H9 (cell line): ENCODE measurements around the gene HHIPL2. TPM values are rescaled to one million over a fixed set of nuclear protein-coding genes. Genes with fewer than 3 reads are reported as not detected.

Experiments
- DNase-seq: peaks from one replicate; pipeline ENCODE4 v3.0.0-alpha.2; 2017
- H2AFZ ChIP-seq: one replicate; pipeline ENCODE4 v1.6.1; 2013; ENCODE audit warnings: mild to moderate bottlenecking, low read length, control low read depth, moderate library complexity
- H2AK5ac ChIP-seq: 2 replicates; pipeline ENCODE4 v1.6.1; 2013; ENCODE audit warnings: low read length, control low read depth, mixed read lengths; ENCODE audit not compliant: insufficient read length
- H2BK120ac ChIP-seq: one replicate; pipeline ENCODE4 v1.6.1; 2013; ENCODE audit warnings: low read depth, mild to moderate bottlenecking, low read length, control low read depth, inconsistent platforms; ENCODE audit not compliant: poor library complexity, severe bottlenecking
- H2BK12ac ChIP-seq: 2 replicates; pipeline ENCODE4 v1.6.1; 2013; ENCODE audit warnings: low read length, control low read depth, mixed read lengths, low read depth; ENCODE audit not compliant: insufficient read length
- H2BK15ac ChIP-seq: 2 replicates; pipeline ENCODE4 v1.6.1; 2013; ENCODE audit warnings: low read depth, low read length, control low read depth
- H2BK20ac ChIP-seq: one replicate; pipeline ENCODE4 v1.6.1; 2013; ENCODE audit warnings: low read depth, mild to moderate bottlenecking, low read length, control low read depth, inconsistent platforms; ENCODE audit not compliant: poor library complexity, severe bottlenecking
- H2BK5ac ChIP-seq: 2 replicates; pipeline ENCODE4 v1.6.1; 2013; ENCODE audit warnings: low read length, control low read depth, mixed read lengths; ENCODE audit not compliant: insufficient read length
- H3K14ac ChIP-seq: 2 replicates; pipeline ENCODE4 v1.6.1; 2013; ENCODE audit warnings: low read length, control low read depth; ENCODE audit not compliant: insufficient read depth
- H3K18ac ChIP-seq: 2 replicates; pipeline ENCODE4 v1.6.1; 2013; ENCODE audit warnings: low read depth, mild to moderate bottlenecking, mixed read lengths, low read length, control low read depth; ENCODE audit not compliant: insufficient read length
- H3K23ac ChIP-seq: 2 replicates; pipeline ENCODE4 v1.6.1; 2013; ENCODE audit warnings: low read length, control low read depth, mixed read lengths, low read depth; ENCODE audit not compliant: insufficient read length
- H3K23me2 ChIP-seq: 2 replicates; pipeline ENCODE4 v1.6.1; 2013; ENCODE audit warnings: low read depth, mild to moderate bottlenecking, mixed read lengths, low read length, control low read depth; ENCODE audit not compliant: insufficient read length, poor library complexity, severe bottlenecking
- H3K27ac ChIP-seq: 2 replicates; pipeline ENCODE4 v1.5.1; 2013; ENCODE audit warnings: low read length, control low read depth, mixed read lengths, low read depth; ENCODE audit not compliant: insufficient read length
- H3K27me3 ChIP-seq: 2 replicates; pipeline ENCODE4 v1.6.1; 2013; ENCODE audit warnings: low read length, control low read depth, inconsistent platforms; ENCODE audit not compliant: insufficient read depth
- H3K4ac ChIP-seq: 2 replicates; pipeline ENCODE4 v1.6.1; 2013; ENCODE audit warnings: low read depth, mild to moderate bottlenecking, control low read depth, inconsistent platforms, low read length, moderate library complexity
- H3K4me1 ChIP-seq: 2 replicates; pipeline ENCODE4 v1.6.1; 2013; ENCODE audit warnings: low read length, control low read depth, inconsistent platforms; ENCODE audit not compliant: insufficient read depth
- H3K4me2 ChIP-seq: 2 replicates; pipeline ENCODE4 v1.6.1; 2013; ENCODE audit warnings: low read length, control low read depth, mixed read lengths; ENCODE audit not compliant: insufficient read length, insufficient read depth
- H3K56ac ChIP-seq: 2 replicates; pipeline ENCODE4 v1.6.1; 2013; ENCODE audit warnings: low read depth, mild to moderate bottlenecking, mixed read lengths, low read length, control low read depth; ENCODE audit not compliant: insufficient read length
- H3K79me1 ChIP-seq: 2 replicates; pipeline ENCODE4 v1.6.1; 2013; ENCODE audit warnings: low read depth, mild to moderate bottlenecking, moderate library complexity, low read length, control low read depth, inconsistent platforms; ENCODE audit not compliant: insufficient read depth, poor library complexity, severe bottlenecking
- H3K79me2 ChIP-seq: 2 replicates; pipeline ENCODE4 v1.6.1; 2013; ENCODE audit warnings: low read length, control low read depth, inconsistent platforms; ENCODE audit not compliant: insufficient read depth
- H3K9ac ChIP-seq: 2 replicates; pipeline ENCODE4 v1.6.1; 2013; ENCODE audit warnings: low read length, control low read depth, mixed read lengths; ENCODE audit not compliant: insufficient read length; ENCODE audit errors: extremely low read depth
- H3K9me3 ChIP-seq: one replicate; pipeline ENCODE4 v1.6.1; 2013; ENCODE audit warnings: low read depth, low read length, inconsistent platforms; ENCODE audit not compliant: control insufficient read depth
- H3T11ph ChIP-seq: one replicate; pipeline ENCODE4 v1.6.1; 2013; ENCODE audit warnings: mild to moderate bottlenecking, low read length, control low read depth, inconsistent platforms
- H4K20me1 ChIP-seq: one replicate; pipeline ENCODE4 v1.6.1; 2013; ENCODE audit not compliant: control insufficient read depth, insufficient read length, insufficient read depth
- H4K5ac ChIP-seq: 2 replicates; pipeline ENCODE4 v1.6.1; 2013; ENCODE audit warnings: low read depth, mild to moderate bottlenecking, mixed read lengths, low read length, control low read depth; ENCODE audit not compliant: insufficient read length
- H4K8ac ChIP-seq: replicated peaks from 2 replicates; pipeline ENCODE4 v1.6.1; 2013; ENCODE audit warnings: low read length, control low read depth, mixed read lengths, low read depth; ENCODE audit not compliant: insufficient read length
- H4K91ac ChIP-seq: 2 replicates; pipeline ENCODE4 v1.6.1; 2013; ENCODE audit warnings: low read depth, mild to moderate bottlenecking, moderate library complexity, mixed read lengths, low read length, control low read depth; ENCODE audit not compliant: insufficient read length
- H3K27ac Mint-ChIP-seq, 3 experiments: 2 replicates in 2 of 3; 3 replicates in 1 of 3; pipeline ENCODE4 v1.8.0; 2020 to 2021; ENCODE audit warnings: mixed read lengths in 3 of 3, mild to moderate bottlenecking in 1 of 3, moderate library complexity in 1 of 3
- H3K27me3 Mint-ChIP-seq: 2 replicates; pipeline ENCODE4 v1.8.0; 2021; ENCODE audit warnings: low read depth, mild to moderate bottlenecking, moderate library complexity, mixed read lengths
- H3K36me3 Mint-ChIP-seq, 3 experiments: 2 replicates in 2 of 3; 3 replicates in 1 of 3; pipeline ENCODE4 v1.8.0; 2020 to 2021; ENCODE audit warnings: low read depth in 3 of 3, mixed read lengths in 3 of 3; ENCODE audit not compliant: insufficient read depth in 1 of 3
- H3K4me1 Mint-ChIP-seq, 2 experiments: 2 replicates each; pipeline ENCODE4 v1.8.0; 2020; ENCODE audit warnings: mixed read lengths in 2 of 2
- H3K4me3 Mint-ChIP-seq, 2 experiments: 2 replicates in 1 of 2; 3 replicates in 1 of 2; pipeline ENCODE4 v1.8.0; 2020 to 2021; ENCODE audit warnings: mild to moderate bottlenecking in 2 of 2, mixed read lengths in 2 of 2, moderate library complexity in 1 of 2
- H3K9me3 Mint-ChIP-seq, 2 experiments: 2 replicates in 1 of 2; 3 replicates in 1 of 2; pipeline ENCODE4 v1.8.0; 2020; ENCODE audit warnings: mild to moderate bottlenecking in 2 of 2, mixed read lengths in 2 of 2, moderate library complexity in 1 of 2
- WGBS: extraction: QIAGEN DNeasy Blood & Tissue Kit; methylation state at CpG from one replicate; pipeline ENCODE4 v1.1.7; 2013; ENCODE audit warnings: missing lambda C conversion rate, low lambda C conversion rate, mixed read lengths; ENCODE audit not compliant: insufficient read length; ENCODE audit errors: extremely low coverage; 5-methylcytosine and 5-hydroxymethylcytosine counted together
- total RNA-seq: library from RNA; stranded (reverse); gene quantifications from 2 replicates; pipeline ENCODE4 v1.2.1, GENCODE V29; 2021
- TF ChIP-seq, protein P1 (sequence below): fragments of 200-600 bp; sonication (generic); conservative IDR thresholded peaks from 3 replicates; pipeline ENCODE4 v1.8.0; 2021; ENCODE audit warnings: antibody characterized with exemption, mild to moderate bottlenecking

Gene HHIPL2
- total RNA-seq, 1 experiment from 2014 or later = 0.39 TPM

GRCh38 chr1:222592171-222592570 is 44.3 kb upstream of the HHIPL2 start:
- no CpG with 5 or more reads among the region's 3 CpGs for WGBS
- no peak overlapping the region for H3K27ac ChIP-seq

More at GRCh38 chr1:222592171-222592570, 44.3 kb upstream of the HHIPL2 start:
- Histone ChIP-seq H3K23ac (no peak overlapping the region), H3K56ac (no peak overlapping the region), H4K91ac (no peak overlapping the region), H2BK15ac (no peak overlapping the region), H3K14ac (no peak overlapping the region), H3K18ac (no peak overlapping the region), H4K20me1 (no peaks in the 10 kb centered on the region), H2BK20ac (no peak overlapping the region), H4K8ac (no peak overlapping the region), H2AFZ (no peak overlapping the region), H2BK12ac (no peak overlapping the region), H3K79me2 (peaks cover 3% of the 10 kb centered on the region; the same call in 1 of the 2 replicates), H3K4me1 (no peaks in the 10 kb centered on the region), H3K23me2 (peaks cover 7% of the 10 kb centered on the region), H3K9me3 (no peaks in the 10 kb centered on the region), H3T11ph (no peak overlapping the region), H3K4me2 (no peak overlapping the region), H3K9ac (no peak overlapping the region), H2BK5ac (no peak overlapping the region), H3K27me3 (no peaks in the 10 kb centered on the region), H3K79me1 (peaks cover 2% of the 10 kb centered on the region), H3K4ac (no peak overlapping the region), H2AK5ac (no peak overlapping the region), H4K5ac (no peak overlapping the region), H2BK120ac (no peak overlapping the region)
- H3K4me3 Mint-ChIP-seq = no peak overlapping the region
- no peak overlapping the region for H3K27ac Mint-ChIP-seq
- H3K4me1 Mint-ChIP-seq = peaks cover 12 to 15% of the 10 kb centered on the region in 2 experiments
- no peaks in the 10 kb centered on the region for H3K9me3 Mint-ChIP-seq
- H3K36me3 Mint-ChIP-seq = peaks cover 2 to 13% (median 10%) of the 10 kb centered on the region in 3 experiments; a peak in 5 of 7 replicates
- H3K27me3 Mint-ChIP-seq = peaks cover 7% of the 10 kb centered on the region
- DNase-seq = no peak
- TF ChIP-seq, protein P1, sequence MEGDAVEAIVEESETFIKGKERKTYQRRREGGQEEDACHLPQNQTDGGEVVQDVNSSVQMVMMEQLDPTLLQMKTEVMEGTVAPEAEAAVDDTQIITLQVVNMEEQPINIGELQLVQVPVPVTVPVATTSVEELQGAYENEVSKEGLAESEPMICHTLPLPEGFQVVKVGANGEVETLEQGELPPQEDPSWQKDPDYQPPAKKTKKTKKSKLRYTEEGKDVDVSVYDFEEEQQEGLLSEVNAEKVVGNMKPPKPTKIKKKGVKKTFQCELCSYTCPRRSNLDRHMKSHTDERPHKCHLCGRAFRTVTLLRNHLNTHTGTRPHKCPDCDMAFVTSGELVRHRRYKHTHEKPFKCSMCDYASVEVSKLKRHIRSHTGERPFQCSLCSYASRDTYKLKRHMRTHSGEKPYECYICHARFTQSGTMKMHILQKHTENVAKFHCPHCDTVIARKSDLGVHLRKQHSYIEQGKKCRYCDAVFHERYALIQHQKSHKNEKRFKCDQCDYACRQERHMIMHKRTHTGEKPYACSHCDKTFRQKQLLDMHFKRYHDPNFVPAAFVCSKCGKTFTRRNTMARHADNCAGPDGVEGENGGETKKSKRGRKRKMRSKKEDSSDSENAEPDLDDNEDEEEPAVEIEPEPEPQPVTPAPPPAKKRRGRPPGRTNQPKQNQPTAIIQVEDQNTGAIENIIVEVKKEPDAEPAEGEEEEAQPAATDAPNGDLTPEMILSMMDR = no peak
